UCSD-AML1 (cell line): ENCODE data around the gene SLC1A6.
"Not testable (repeated sequence)": the region's sequence is repeated elsewhere in the genome, so short reads cannot be mapped to it uniquely, and the experiment has no call there.

Experiments
- DNase-seq: peaks from one replicate; lab custom pipeline; 2025; ENCODE audit not compliant: unreplicated experiment; lab: John Stamatoyannopoulos, UW

SLC1A6 gene

GRCh38 chr19:14959263-14959662, 20.4 kb downstream of the SLC1A6 start:
- no peak for DNase-seq

- no peak for DNase-seq
Measured at GRCh38 chr19:14957464-14957863, 22.2 kb downstream of the SLC1A6 start.

GRCh38 chr19:14954071-14954655, 25.5 kb downstream of the SLC1A6 start:
- no peak for DNase-seq

GRCh38 chr19:14952767-14953166, 26.9 kb downstream of the SLC1A6 start:
- DNase-seq = no peak

- no peak for DNase-seq
Measured at GRCh38 chr19:14950421-14950820, 29.2 kb downstream of the SLC1A6 start.

- DNase-seq = no peak
Measured at GRCh38 chr19:14949876-14950275, 29.8 kb downstream of the SLC1A6 start.

- DNase-seq = not testable (repeated sequence)
Measured at GRCh38 chr19:14949413-14949812, 30.3 kb downstream of the SLC1A6 start.

GRCh38 chr19:14944456-14944855, 35.2 kb downstream of the SLC1A6 start:
- DNase-seq = no peak

- no peak for DNase-seq
Measured at GRCh38 chr19:14943601-14944000, 36.1 kb downstream of the SLC1A6 start.

GRCh38 chr19:14941189-14941588, 38.5 kb downstream of the SLC1A6 start, which contains the start of gene OR7C2:
Gene OR7C2, plus strand, starts transcription at chr19:14941489. Its CDS starts 0 bp downstream, at chr19:14941489.
- no peak for DNase-seq

GRCh38 chr19:14940266-14940665, 39.4 kb downstream of the SLC1A6 start:
- no peak for DNase-seq

- no peak for DNase-seq
Measured at GRCh38 chr19:14933506-14933905, 46.2 kb downstream of the SLC1A6 start.

- no peak for DNase-seq
Measured at GRCh38 chr19:14916848-14917247, 62.8 kb downstream of the SLC1A6 start.

GRCh38 chr19:14915116-14915515, 64.5 kb downstream of the SLC1A6 start:
- DNase-seq = no peak

GRCh38 chr19:14906711-14907110, 73.0 kb downstream of the SLC1A6 start:
- no peak for DNase-seq

- DNase-seq = no peak
Measured at GRCh38 chr19:14901675-14902260, 77.9 kb downstream of the SLC1A6 start.
